Amygdala (tissue), 56 donors: ENCODE results near the gene KRT71.
A peak's percentile ranks its signal among the peaks of the same experiment; 100 is the strongest.

Source experiments
- DNase-seq, 56 donors: peaks; one replicate each; lab custom pipeline; 2025; lab: John Stamatoyannopoulos, UW

The KRT71 gene

DNA sequence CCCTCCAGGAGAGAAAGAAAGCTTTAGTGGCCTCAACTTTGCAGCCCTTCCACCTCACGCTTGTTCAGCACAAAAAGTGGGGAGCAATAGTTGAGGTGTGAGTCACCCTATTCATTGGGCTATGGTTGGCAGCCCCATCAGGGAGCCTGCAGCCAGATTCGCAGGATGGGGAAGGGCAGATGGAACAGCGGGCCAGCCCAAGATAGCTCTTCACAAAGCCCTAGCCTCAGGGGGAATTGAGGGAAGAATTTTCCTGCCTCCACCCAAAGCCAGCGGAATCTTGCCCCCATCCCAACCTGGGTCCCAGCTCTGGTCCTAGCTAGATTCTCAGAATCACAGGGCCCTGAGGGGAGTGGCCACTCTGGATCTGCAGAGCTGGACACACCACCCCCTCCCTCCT lies 29.1 kb downstream of the KRT71 start:
- no peak for DNase-seq

GRCh38 chr12:52522346-52523011 lies 30.5 kb downstream of the KRT71 start:
- DNase-seq = peak in 1 of 56 donors; percentile 16

DNA sequence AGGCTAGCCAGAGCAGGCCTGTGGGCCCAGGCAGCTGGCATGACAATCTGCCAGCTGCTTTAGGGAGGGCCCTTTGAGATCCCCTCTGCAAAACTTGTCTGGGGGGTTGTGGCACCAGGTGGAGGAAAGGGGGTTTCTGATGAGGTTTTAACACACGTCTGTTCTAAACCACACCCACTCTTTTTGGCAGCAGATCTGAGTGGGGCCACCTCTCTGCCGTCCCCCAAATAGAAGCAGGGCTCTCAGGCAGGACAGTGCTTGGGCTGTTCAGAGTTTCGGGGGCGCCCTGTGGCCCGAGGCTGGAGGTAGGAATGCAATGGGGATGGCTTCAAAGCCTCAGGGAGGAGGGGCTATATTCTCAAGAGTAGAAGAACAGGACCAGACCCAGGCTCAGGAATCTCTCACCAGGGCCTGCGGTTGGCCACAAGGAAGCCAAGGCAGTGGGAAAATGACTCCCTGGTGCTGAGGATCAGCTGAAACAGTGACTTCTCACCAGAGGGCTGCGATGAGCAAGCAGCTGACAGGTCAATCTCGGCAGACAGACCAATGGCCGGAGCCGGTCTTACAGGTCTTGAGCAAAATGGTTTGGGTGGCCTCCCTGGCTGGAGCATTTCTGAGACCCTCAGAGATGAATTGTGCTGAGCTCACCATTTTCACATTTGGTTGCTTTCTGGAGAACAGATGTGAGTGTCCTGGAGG lies 31.2 kb downstream of the KRT71 start:
- no peak for DNase-seq

GRCh38 chr12:52521175-52521567 lies 31.8 kb downstream of the KRT71 start:
- no peak for DNase-seq

DNA sequence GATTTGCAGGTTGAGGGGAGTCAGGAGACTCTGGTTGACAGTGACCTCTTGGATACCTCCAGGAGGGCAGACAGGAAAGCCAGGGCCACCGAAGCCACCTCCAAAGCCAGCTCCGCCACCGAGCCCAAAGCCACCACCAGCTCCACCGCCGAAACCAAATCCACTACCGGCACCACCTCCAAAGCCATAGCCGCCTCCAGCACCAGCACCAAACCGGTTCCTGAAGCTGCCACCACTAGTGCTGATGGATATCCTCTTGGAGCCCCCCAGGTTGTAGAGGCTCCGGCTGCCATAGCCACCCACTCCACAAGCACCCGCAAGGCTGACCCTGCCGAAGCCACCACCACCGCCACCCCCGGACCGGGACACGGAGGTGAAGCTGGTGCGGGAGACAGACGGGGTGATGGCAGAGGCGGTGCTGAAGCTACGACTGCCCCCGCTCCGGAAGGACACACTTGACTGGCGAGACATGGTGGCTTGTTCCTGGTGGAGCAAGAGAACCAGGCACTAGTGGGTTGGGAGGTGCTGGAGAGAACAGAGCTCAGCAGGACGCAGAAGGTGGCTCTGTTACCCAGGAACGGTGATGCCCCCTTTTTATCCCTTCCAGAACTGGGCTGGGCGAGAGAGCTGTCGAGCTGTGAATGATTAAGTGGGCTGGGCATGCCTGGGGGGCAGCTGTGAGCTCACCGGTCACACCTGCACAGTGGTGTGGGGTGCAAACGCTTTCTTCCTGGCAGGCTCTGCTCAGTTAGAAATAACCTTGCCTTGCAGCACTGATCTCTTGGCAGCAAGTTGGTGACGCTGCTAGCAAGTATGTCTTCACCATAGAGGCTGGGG lies 32.9 kb downstream of the KRT71 start, which contains the start of gene KRT5:
Gene KRT5, minus strand, starts transcription at position 569 of the 837 bp plus-strand sequence. Its CDS starts 98 bp downstream, at position 471.
- DNase-seq = no peak

- DNase-seq = no peak
Observed at GRCh38 chr12:52519387-52519703, 33.6 kb downstream of the KRT71 start.

- no peak for DNase-seq
Observed at GRCh38 chr12:52518574-52519386, 34.2 kb downstream of the KRT71 start.

GRCh38 chr12:52517888-52518287 lies 35.1 kb downstream of the KRT71 start:
- no peak for DNase-seq

GRCh38 chr12:52517005-52517835 lies 35.7 kb downstream of the KRT71 start:
- no peak for DNase-seq

GRCh38 chr12:52515927-52516831 lies 36.8 kb downstream of the KRT71 start:
- DNase-seq = no peak

GRCh38 chr12:52515319-52515646 lies 37.7 kb downstream of the KRT71 start:
- no peak for DNase-seq

GRCh38 chr12:52514471-52515318 lies 38.2 kb downstream of the KRT71 start:
- DNase-seq = no peak

GRCh38 chr12:52513736-52514135 lies 39.2 kb downstream of the KRT71 start:
- DNase-seq = no peak

DNA sequence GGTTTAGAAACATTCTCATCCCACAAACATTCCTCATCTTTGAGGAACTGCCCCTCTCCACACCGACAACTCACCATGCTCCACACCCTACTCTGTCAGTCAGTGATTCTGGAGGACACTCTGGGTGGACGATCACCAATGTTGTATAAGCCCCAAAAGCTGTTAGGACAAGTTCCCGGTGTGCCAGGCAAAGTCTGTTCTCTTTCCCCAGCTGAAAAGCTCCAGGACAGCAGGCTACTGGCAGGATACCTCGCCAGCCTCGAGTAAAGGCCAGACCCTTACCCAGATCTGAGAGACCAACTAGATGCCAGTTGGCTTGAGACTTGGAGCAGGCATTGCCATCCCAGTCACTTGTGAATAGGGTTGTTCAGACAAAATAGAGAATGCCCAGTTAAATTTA lies 44.7 kb downstream of the KRT71 start:
- DNase-seq = no peak

- no peak for DNase-seq
Observed at GRCh38 chr12:52506858-52507715, 45.9 kb downstream of the KRT71 start.

DNA sequence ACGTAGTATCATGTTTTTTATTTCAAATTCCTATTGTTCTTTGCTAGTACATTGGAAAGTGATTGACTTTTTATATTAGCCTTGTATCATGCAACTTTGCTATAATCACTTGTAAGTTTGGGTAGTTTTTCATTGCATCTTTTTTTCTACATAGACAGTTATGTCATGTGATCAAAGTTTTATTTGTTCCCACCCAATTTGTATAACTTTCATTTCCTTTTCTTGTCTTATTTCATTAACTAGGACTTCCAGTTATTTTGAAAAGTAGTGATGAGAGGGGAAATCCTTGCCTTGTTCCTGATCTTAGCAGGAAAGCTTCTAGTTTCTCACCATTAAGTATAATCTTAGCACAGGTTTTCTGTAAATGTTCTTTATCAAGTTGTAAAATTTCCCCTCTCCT lies 50.1 kb downstream of the KRT71 start:
- no peak for DNase-seq

DNA sequence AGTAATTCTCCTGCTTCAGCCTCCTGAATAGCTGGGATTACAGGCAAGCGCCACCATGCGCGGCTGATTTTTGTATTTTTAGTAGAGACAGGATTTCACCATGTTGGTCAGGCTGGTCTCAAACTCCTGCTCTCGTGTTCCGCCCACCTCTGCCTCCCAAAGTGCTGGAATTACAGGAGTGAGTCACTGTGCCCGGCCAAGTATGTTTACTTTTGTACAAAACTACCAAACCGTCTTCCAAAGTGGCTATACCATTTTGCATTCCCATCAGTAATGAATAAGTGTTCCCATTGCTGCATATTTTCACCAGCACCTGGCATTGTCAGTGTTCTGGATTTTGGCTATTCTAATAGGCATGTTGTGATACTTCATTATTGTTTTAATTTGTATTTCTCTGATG lies 51.5 kb downstream of the KRT71 start:
- DNase-seq = no peak
